Left lung (tissue), 10 donors: Measurements from ENCODE around the gene SLC2A13. TPM values are rescaled to one million over a fixed set of nuclear protein-coding genes. Genes with fewer than 3 reads are reported as not detected.

ENCODE experiments used
- ATAC-seq: fragments of 200-7000 bp; cut with Tn5 transposase; one replicate; pipeline ENCODE4 v1.9.1; 2020; ENCODE audit warnings: moderate library complexity
- DNase-seq, 4 donors: peaks; one replicate each; pipeline ENCODE4 v3.0.0-alpha.2; 2013 to 2020
- H3K27ac ChIP-seq, 2 donors: fragments of 200-600 bp; sonication (generic) in 1 of 2; one replicate each; pipeline versions ENCODE4 v1.5.0 to v1.8.0; 2020 to 2021
- H3K27me3 ChIP-seq, 2 donors: fragments of 200-600 bp; sonication (generic) in 1 of 2; one replicate each; pipeline versions ENCODE4 v1.5.0 to v1.8.0; 2020 to 2021
- H3K36me3 ChIP-seq, 2 donors: fragments of 200-600 bp; sonication (generic) in 1 of 2; one replicate each; pipeline versions ENCODE4 v1.5.0 to v1.8.0; 2020 to 2021
- H3K4me1 ChIP-seq, 2 donors: fragments of 200-600 bp; one replicate each; pipeline ENCODE4 v1.8.0; 2021
- H3K4me3 ChIP-seq, 2 donors: fragments of 200-600 bp; sonication (generic) in 1 of 2; one replicate each; pipeline versions ENCODE4 v1.5.0 to v1.8.0; 2020 to 2021; ENCODE audit warnings: mild to moderate bottlenecking in 1 of 2
- H3K9me3 ChIP-seq, 2 donors: fragments of 200-600 bp; sonication (generic) in 1 of 2; one replicate each; pipeline versions ENCODE4 v1.5.0 to v1.8.0; 2020 to 2021
- CTCF ChIP-seq, 2 donors: fragments of 200-600 bp; sonication (generic) in 1 of 2; IDR thresholded peaks; one replicate each; pipeline versions ENCODE4 v1.5.0 to v1.8.0; 2021; ENCODE audit warnings: antibody characterized with exemption in 2 of 2
- intact Hi-C, 2 donors: fragments of 100-400 bp; cut with DNase I; formaldehyde crosslinking; loops; one replicate each; pipeline versions ENCODE4 v1.11.2 to v1.14.2; 2022
- polyA plus RNA-seq, 6 donors: library from polyadenylated mRNA; unstranded; fragments of 120-200 nt; gene quantifications; one replicate each; pipeline ENCODE4 v1.2.1, GENCODE V29; 2013; ENCODE audit not compliant: insufficient read length in 6 of 6
- total RNA-seq, 2 donors: library from RNA; stranded (reverse); fragmentation: NEBNext Ultra II Directional; extraction: Animal tissue kit (Norgen Biotek cat#: 25700); gene quantifications; one replicate each; pipeline ENCODE4 v1.2.1, GENCODE V29; 2021
- donor health status: DM: no; HTN: yes; CAD: no.
- donor health status: DM: no; HTN: no; CAD: no.

Gene SLC2A13
- total and polyA plus RNA-seq, 8 donors, result 5.8 to 14.6 (median 7.8) TPM

GRCh38 chr12:39782026-39782545 is 323.8 kb downstream of the SLC2A13 start:
- Histone ChIP-seq H3K4me3 (no peak overlapping the region), H3K27ac (peak overlapping the region in 1 of 2 donors; percentile 14), H3K36me3 (no peaks in the 10 kb centered on the region), H3K9me3 (peaks cover 0 to 7% of the 10 kb centered on the region in 2 donors), H3K4me1 (no peaks in the 10 kb centered on the region), H3K27me3 (no peaks in the 10 kb centered on the region)
- no peak for DNase-seq
- intact Hi-C loops, result no loop called here
- TF ChIP-seq CTCF (IDR thresholded peaks at IDR 0.05), result no peak
- ATAC-seq, result peak; percentile 53

- intact Hi-C loops, result no loop called here
- Histone ChIP-seq H3K9me3 (peaks cover 0 to 7% of the 10 kb centered on the region in 2 donors), H3K4me3 (no peak overlapping the region), H3K36me3 (no peaks in the 10 kb centered on the region), H3K27ac (peak overlapping the region; percentile 14 to 15), H3K4me1 (no peaks in the 10 kb centered on the region), H3K27me3 (no peaks in the 10 kb centered on the region)
- TF ChIP-seq CTCF (IDR thresholded peaks at IDR 0.05), result no peak
- DNase-seq (peak in 2 of 4 donors; percentile 13 to 30), ATAC-seq (peak; percentile 85)
Measured at GRCh38 chr12:39780913-39781446, 324.9 kb downstream of the SLC2A13 start.

GRCh38 chr12:39780411-39780912 is 325.4 kb downstream of the SLC2A13 start:
- intact Hi-C loops, result no loop called here
- Histone ChIP-seq H3K27me3 (no peaks in the 10 kb centered on the region), H3K4me1 (no peaks in the 10 kb centered on the region), H3K36me3 (no peaks in the 10 kb centered on the region), H3K27ac (peak overlapping the region; percentile 14 to 15), H3K9me3 (peaks cover 0 to 7% of the 10 kb centered on the region in 2 donors), H3K4me3 (no peak overlapping the region)
- ATAC-seq (no peak), DNase-seq (no peak)
- no peak for TF ChIP-seq CTCF (IDR thresholded peaks at IDR 0.05)

- no peak for TF ChIP-seq CTCF (IDR thresholded peaks at IDR 0.05)
- H3K4me1 ChIP-seq, result no peaks in the 10 kb centered on the region
- intact Hi-C loops, result no loop called here
Measured at GRCh38 chr12:39779768-39780340, 326.0 kb downstream of the SLC2A13 start.

GRCh38 chr12:39777465-39777864 is 328.4 kb downstream of the SLC2A13 start:
- DNase-seq, result peak in 1 of 4 donors; percentile 53
- no peak for ATAC-seq
- intact Hi-C loops, result no loop called here
- no peaks in the 10 kb centered on the region for H3K4me1 ChIP-seq
- H3K9me3 ChIP-seq, result no peaks in the 10 kb centered on the region
- no peaks in the 10 kb centered on the region for H3K36me3 ChIP-seq
- no peaks in the 10 kb centered on the region for H3K27me3 ChIP-seq
- TF ChIP-seq CTCF (IDR thresholded peaks at IDR 0.05), result no peak
- H3K27ac ChIP-seq, result no peak overlapping the region
- H3K4me3 ChIP-seq, result no peak overlapping the region

More at GRCh38 chr12:39779768-39780340, 326.0 kb downstream of the SLC2A13 start:
- H3K27ac ChIP-seq, result no peak overlapping the region
- ATAC-seq (no peak), DNase-seq (no peak)
- H3K4me3 ChIP-seq, result no peak overlapping the region
- H3K36me3 ChIP-seq, result no peaks in the 10 kb centered on the region
- peaks cover 0 to 5% of the 10 kb centered on the region in 2 donors for H3K9me3 ChIP-seq
- H3K27me3 ChIP-seq, result no peaks in the 10 kb centered on the region
